Neural progenitor cell (in vitro differentiated cells): Measurements from ENCODE around the gene STOML1. TPM values are rescaled to one million over a fixed set of nuclear protein-coding genes. Genes with fewer than 3 reads are reported as not detected.

Experiments used
- DNase-seq: peaks from one replicate; pipeline ENCODE4 v3.0.0-alpha.2; 2016; ENCODE audit warnings: low spot score
- H2AFZ ChIP-seq: fragments of 200-600 bp; sonication (generic); replicated peaks from 2 replicates; pipeline ENCODE4 v1.6.1; 2016; ENCODE audit warnings: antibody characterized with exemption
- H3F3A ChIP-seq: fragments of 200-600 bp; sonication (generic); 2 replicates; pipeline ENCODE4 v1.6.1; 2016; ENCODE audit warnings: antibody characterized with exemption, low read depth
- H3K27ac ChIP-seq: fragments of 200-600 bp; sonication (generic); 2 replicates; pipeline ENCODE4 v1.5.1; 2016; ENCODE audit warnings: mild to moderate bottlenecking
- H3K27me3 ChIP-seq: fragments of 200-600 bp; sonication (generic); 2 replicates; pipeline ENCODE4 v1.6.1; 2016; ENCODE audit warnings: mild to moderate bottlenecking, moderate library complexity
- H3K36me3 ChIP-seq: fragments of 200-600 bp; sonication (generic); 2 replicates; pipeline ENCODE4 v1.5.1; 2016
- H3K4me1 ChIP-seq: fragments of 200-600 bp; sonication (generic); 2 replicates; pipeline ENCODE4 v1.6.1; 2016; ENCODE audit warnings: mixed run types
- H3K4me2 ChIP-seq: fragments of 200-600 bp; sonication (generic); 2 replicates; pipeline ENCODE4 v1.6.1; 2016
- H3K4me3 ChIP-seq: fragments of 200-600 bp; sonication (generic); 2 replicates; pipeline ENCODE4 v1.5.1; 2016
- H3K79me2 ChIP-seq: fragments of 200-600 bp; sonication (generic); 2 replicates; pipeline ENCODE4 v1.6.1; 2016; ENCODE audit warnings: low read depth
- H3K9ac ChIP-seq: fragments of 200-600 bp; sonication (generic); 2 replicates; pipeline ENCODE4 v1.6.1; 2016
- H3K9me3 ChIP-seq: fragments of 200-600 bp; sonication (generic); 2 replicates; pipeline ENCODE4 v1.5.1; 2016; ENCODE audit warnings: low read depth
- H4K20me1 ChIP-seq: fragments of 200-600 bp; sonication (generic); 2 replicates; pipeline ENCODE4 v1.6.1; 2016; ENCODE audit warnings: low read depth
- H3K27ac Mint-ChIP-seq: 3 replicates; pipeline ENCODE4 v1.8.0; 2021; ENCODE audit warnings: mixed read lengths
- H3K27me3 Mint-ChIP-seq: 2 replicates; pipeline ENCODE4 v1.8.0; 2022; ENCODE audit warnings: low read depth, mild to moderate bottlenecking, inconsistent platforms, moderate library complexity, mixed read lengths; ENCODE audit not compliant: insufficient read depth
- H3K36me3 Mint-ChIP-seq: 3 replicates; pipeline ENCODE4 v1.8.0; 2021; ENCODE audit warnings: mixed read lengths
- H3K4me1 Mint-ChIP-seq: 3 replicates; pipeline ENCODE4 v1.8.0; 2021; ENCODE audit warnings: mixed read lengths
- H3K4me3 Mint-ChIP-seq: 3 replicates; pipeline ENCODE4 v1.8.0; 2021; ENCODE audit warnings: mild to moderate bottlenecking, moderate library complexity, mixed read lengths
- H3K9me3 Mint-ChIP-seq: 3 replicates; pipeline ENCODE4 v1.8.0; 2020; ENCODE audit warnings: mixed read lengths
- CTCF ChIP-seq: fragments of 200-600 bp; sonication (generic); IDR thresholded peaks from 2 replicates; pipeline ENCODE4 v1.5.1; 2017; ENCODE audit warnings: antibody characterized with exemption, mild to moderate bottlenecking
- EZH2 ChIP-seq: fragments of 200-600 bp; sonication (generic); IDR thresholded peaks from 2 replicates; pipeline ENCODE4 v1.6.1; 2017; ENCODE audit warnings: antibody characterized with exemption, mild to moderate bottlenecking, moderate library complexity
- EZH2phosphoT487 ChIP-seq: fragments of 200-600 bp; sonication (generic); IDR thresholded peaks from 2 replicates; pipeline ENCODE4 v1.6.1; 2017; ENCODE audit warnings: antibody characterized with exemption
- total RNA-seq: library from RNA; depleted of rRNA; stranded (reverse); fragments of >200 nt; gene quantifications from 2 replicates; pipeline ENCODE4 v1.2.3, GENCODE V29; 2015; ENCODE audit warnings: low replicate concordance

Gene STOML1
- total RNA-seq, 1 donor from 2014 or later, result 2.0 TPM

- no peaks in the 10 kb centered on the region for H3K9me3 Mint-ChIP-seq
- peak; percentile 43 for DNase-seq
These were observed 55.9 kb downstream of the STOML1 start for GRCh38 chr15:73936181-73936580.

GRCh38 chr15:73935547-73935946, 56.5 kb downstream of the STOML1 start:
- Mint-ChIP-seq H3K36me3 (no peaks in the 10 kb centered on the region), H3K27ac (peak overlapping the region; percentile 65), H3K4me1 (peaks cover 52% of the 10 kb centered on the region), H3K4me3 (peak overlapping the region; percentile 71), H3K9me3 (no peaks in the 10 kb centered on the region), H3K27me3 (peaks cover 22% of the 10 kb centered on the region)
- Histone ChIP-seq H3F3A (peaks cover 7% of the 10 kb centered on the region), H3K4me1 (peaks cover 29% of the 10 kb centered on the region), H3K9ac (no peak overlapping the region), H3K27me3 (no peaks in the 10 kb centered on the region), H3K79me2 (no peaks in the 10 kb centered on the region), H2AFZ (no peak overlapping the region), H3K9me3 (no peaks in the 10 kb centered on the region), H3K4me3 (no peak overlapping the region), H3K4me2 (peak overlapping the region; percentile 20), H3K27ac (no peak overlapping the region), H4K20me1 (peaks cover 33% of the 10 kb centered on the region), H3K36me3 (no peaks in the 10 kb centered on the region)
- TF ChIP-seq EZH2phosphoT487 (no peak), EZH2 (no peak), CTCF (no peak)
- peak; percentile 80 for DNase-seq

More at GRCh38 chr15:73936181-73936580, 55.9 kb downstream of the STOML1 start:
- H3K9me3 ChIP-seq, result no peaks in the 10 kb centered on the region
- no peaks in the 10 kb centered on the region for H3K36me3 ChIP-seq
- peak overlapping the region; percentile 35 for H3K27ac Mint-ChIP-seq
- H3K79me2 ChIP-seq, result no peaks in the 10 kb centered on the region
- H2AFZ ChIP-seq, result no peak overlapping the region
- no peak overlapping the region for H3K4me3 ChIP-seq
- TF ChIP-seq EZH2, result no peak
- TF ChIP-seq CTCF, result peak; percentile 12
- no peak for TF ChIP-seq EZH2phosphoT487
- H3F3A ChIP-seq, result peaks cover 7% of the 10 kb centered on the region
- peaks cover 49% of the 10 kb centered on the region for H3K4me1 Mint-ChIP-seq
- no peaks in the 10 kb centered on the region for H3K27me3 ChIP-seq
- peak overlapping the region; percentile 55 for H3K4me3 Mint-ChIP-seq
- peak overlapping the region; percentile 20 for H3K4me2 ChIP-seq
- H3K27me3 Mint-ChIP-seq, result peaks cover 17% of the 10 kb centered on the region
- no peaks in the 10 kb centered on the region for H3K36me3 Mint-ChIP-seq
- no peak overlapping the region for H3K27ac ChIP-seq
- H3K4me1 ChIP-seq, result peaks cover 29% of the 10 kb centered on the region
- H3K9ac ChIP-seq, result no peak overlapping the region
- H4K20me1 ChIP-seq, result peaks cover 39% of the 10 kb centered on the region

- no peaks in the 10 kb centered on the region for H3K79me2 ChIP-seq
These were observed 57.8 kb downstream of the STOML1 start for GRCh38 chr15:73934281-73934680.

More at GRCh38 chr15:73934281-73934680, 57.8 kb downstream of the STOML1 start:
- H3K4me3 Mint-ChIP-seq, result no peak overlapping the region
- H3K27me3 Mint-ChIP-seq, result peaks cover 16% of the 10 kb centered on the region
- no peaks in the 10 kb centered on the region for H3K9me3 Mint-ChIP-seq
- Histone ChIP-seq H3K4me3 (no peak overlapping the region), H3F3A (peaks cover 7% of the 10 kb centered on the region), H3K27me3 (no peaks in the 10 kb centered on the region), H3K27ac (no peak overlapping the region), H3K4me1 (peaks cover 28% of the 10 kb centered on the region), H4K20me1 (peaks cover 37% of the 10 kb centered on the region), H3K9me3 (no peaks in the 10 kb centered on the region), H3K36me3 (no peaks in the 10 kb centered on the region), H3K4me2 (no peak overlapping the region), H3K9ac (no peak overlapping the region), H2AFZ (no peak overlapping the region)
- no peak for TF ChIP-seq CTCF
- no peak for TF ChIP-seq EZH2
- TF ChIP-seq EZH2phosphoT487, result no peak
- peaks cover 44% of the 10 kb centered on the region for H3K4me1 Mint-ChIP-seq
- no peak overlapping the region for H3K27ac Mint-ChIP-seq
- H3K36me3 Mint-ChIP-seq, result no peaks in the 10 kb centered on the region
- DNase-seq, result no peak
